AG20443 (cell line): Measurements from ENCODE around the gene ZNF536.

Experiments
- DNase-seq: peaks from one replicate; pipeline ENCODE4 v3.0.0; 2012; ENCODE audit warnings: low spot score, mixed read lengths

Gene ZNF536

DNA sequence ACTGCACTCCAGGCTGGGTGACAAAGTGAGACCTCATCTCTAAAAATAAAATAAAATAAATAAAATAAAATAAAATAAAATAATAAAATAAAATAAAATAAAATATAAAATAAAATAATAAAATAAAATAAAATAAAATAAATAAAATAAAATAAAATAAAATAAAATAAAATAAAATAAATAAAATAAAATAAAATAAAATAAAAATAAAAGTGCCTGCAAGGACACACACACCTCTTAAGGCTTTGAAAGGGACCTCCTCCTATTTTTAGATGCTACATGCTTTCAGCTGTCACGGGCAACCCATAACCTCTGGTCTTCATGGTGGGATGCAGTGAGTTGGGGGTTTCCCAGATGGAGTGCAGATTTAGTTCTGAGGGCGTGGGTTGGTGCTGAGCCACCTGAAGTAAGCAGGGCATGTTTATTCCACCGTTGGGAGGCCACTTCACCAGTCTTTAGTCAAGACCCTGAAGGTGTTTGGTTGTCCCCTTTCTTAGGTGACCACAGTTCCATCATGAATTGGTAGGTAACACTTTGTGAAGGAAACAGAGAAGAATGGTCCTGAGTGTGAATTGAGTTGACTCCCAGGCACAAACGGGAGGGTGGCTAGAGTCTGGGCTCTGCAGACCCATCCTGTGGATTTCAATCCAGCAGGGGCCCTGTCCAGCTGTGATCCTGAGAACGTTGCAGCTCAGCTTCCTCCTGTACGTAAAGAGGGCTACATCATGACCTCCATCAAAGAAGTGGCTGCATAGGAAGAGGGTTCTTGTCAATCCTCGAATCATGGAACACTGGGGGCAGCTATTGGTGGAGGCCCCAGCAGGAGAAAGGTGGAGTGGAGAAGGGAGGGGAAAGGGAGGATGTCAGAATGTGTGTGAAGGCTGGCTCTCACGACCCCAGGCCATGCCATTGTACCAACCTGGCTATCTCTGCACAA, 234.2 kb downstream of the ZNF536 start:
- DNase-seq: no peak
